ENCODE results near the gene FAM13B. TPM values are rescaled to one million over a fixed set of nuclear protein-coding genes. Genes with fewer than 3 reads are reported as not detected.
"Not testable (repeated sequence)": the region's sequence is repeated elsewhere in the genome, so short reads cannot be mapped to it uniquely, and the experiment has no call there.

The FAM13B gene
- total and polyA plus RNA-seq, 7 donors = 4.2 to 9.4 (median 7.8) TPM

GRCh38 chr5:138054847-138055558, 22.1 kb upstream of the FAM13B start:
- Histone ChIP-seq H3K27ac (no peak overlapping the region), H3K4me3 (no peak overlapping the region), H3K4me1 (no peaks in the 10 kb centered on the region), H3K27me3 (ENCODE audit: insufficient read depth in 3 of 3, low read length in 2 of 3) (no peaks in the 10 kb centered on the region), H3K36me3 (ENCODE audit: insufficient read depth in 1 of 2, low read depth in 1 of 2) (no peaks in the 10 kb centered on the region), H3K9me3 (no peaks in the 10 kb centered on the region)
- TF ChIP-seq CTCF (IDR thresholded peaks at IDR 0.05) = no peak
- ATAC-seq (no peak), DNase-seq (no peak)
- WGBS, 3 donors = 23 to 32% (median 29%) methylated on average over 13 of the region's 13 CpGs
- intact Hi-C loops (cut with DNase I) = no loop called here

GRCh38 chr5:138054206-138054605, 21.3 kb upstream of the FAM13B start:
- Histone ChIP-seq H3K9me3 (no peaks in the 10 kb centered on the region), H3K27ac (no peak overlapping the region), H3K27me3 (ENCODE audit: insufficient read depth in 3 of 3, low read length in 2 of 3) (no peaks in the 10 kb centered on the region), H3K4me1 (no peaks in the 10 kb centered on the region), H3K36me3 (ENCODE audit: insufficient read depth in 1 of 2, low read depth in 1 of 2) (no peaks in the 10 kb centered on the region), H3K4me3 (no peak overlapping the region)
- intact Hi-C loops (cut with DNase I) = no loop called here
- 34 to 41% (median 35%) methylated on average over 3 of the region's 3 CpGs for WGBS, 3 donors
- no peak for TF ChIP-seq CTCF (IDR thresholded peaks at IDR 0.05)
- DNase-seq = no peak
- no peak for ATAC-seq

GRCh38 chr5:138053554-138053953, 20.7 kb upstream of the FAM13B start:
- no peak overlapping the region for H3K4me3 ChIP-seq
- no peaks in the 10 kb centered on the region for H3K4me1 ChIP-seq
- DNase-seq (no peak), ATAC-seq (no peak)
- H3K27ac ChIP-seq = no peak overlapping the region
- no peaks in the 10 kb centered on the region for H3K9me3 ChIP-seq
- no peak for TF ChIP-seq CTCF (IDR thresholded peaks at IDR 0.05)
- no peaks in the 10 kb centered on the region for H3K27me3 ChIP-seq (ENCODE audit: insufficient read depth in 3 of 3, low read length in 2 of 3)
- 67 to 81% (median 75%) methylated on average over 3 of the region's 3 CpGs for WGBS, 3 donors
- no peaks in the 10 kb centered on the region for H3K36me3 ChIP-seq (ENCODE audit: insufficient read depth in 1 of 2, low read depth in 1 of 2)
- intact Hi-C loops (cut with DNase I) = no loop called here

GRCh38 chr5:138052718-138053117, 19.8 kb upstream of the FAM13B start:
- H3K4me1 ChIP-seq; H3K27me3 ChIP-seq (ENCODE audit: insufficient read depth in 3 of 3, low read length in 2 of 3); ATAC-seq; intact Hi-C loops (cut with DNase I); H3K36me3 ChIP-seq (ENCODE audit: insufficient read depth in 1 of 2, low read depth in 1 of 2); H3K4me3 ChIP-seq; DNase-seq; H3K27ac ChIP-seq; H3K9me3 ChIP-seq: not testable (repeated sequence)
- 90 to 100% (median 98%) methylated on average over 1 of the region's 1 CpG for WGBS, 3 donors

- no peaks in the 10 kb centered on the region for H3K4me1 ChIP-seq
- TF ChIP-seq CTCF (IDR thresholded peaks at IDR 0.05) = no peak
- intact Hi-C loops (cut with DNase I) = no loop called here
- no peak overlapping the region for H3K4me3 ChIP-seq
- H3K27me3 ChIP-seq (ENCODE audit: insufficient read depth in 3 of 3, low read length in 2 of 3) = no peaks in the 10 kb centered on the region
- WGBS, 3 donors = 73 to 81% (median 74%) methylated on average over 9 of the region's 9 CpGs
- H3K36me3 ChIP-seq (ENCODE audit: insufficient read depth in 1 of 2, low read depth in 1 of 2) = no peaks in the 10 kb centered on the region
- ATAC-seq = no peak
- no peaks in the 10 kb centered on the region for H3K9me3 ChIP-seq
- H3K27ac ChIP-seq = no peak overlapping the region
- DNase-seq = no peak
Measured at GRCh38 chr5:138051441-138052296, 18.8 kb upstream of the FAM13B start.

GRCh38 chr5:138045283-138045682, 12.4 kb upstream of the FAM13B start:
- ATAC-seq; intact Hi-C loops (cut with DNase I); H3K36me3 ChIP-seq (ENCODE audit: insufficient read depth in 1 of 2, low read depth in 1 of 2); H3K4me1 ChIP-seq; H3K27me3 ChIP-seq (ENCODE audit: insufficient read depth in 3 of 3, low read length in 2 of 3); DNase-seq; H3K4me3 ChIP-seq; H3K9me3 ChIP-seq; H3K27ac ChIP-seq: not testable (repeated sequence)
- WGBS, 3 donors = 93 to 96% (median 94%) methylated on average over 3 of the region's 3 CpGs

Measured in psoas muscle (tissue), 8 donors.